ENCODE data around the gene MAL. TPM values are rescaled to one million over a fixed set of nuclear protein-coding genes. Genes with fewer than 3 reads are reported as not detected.
A peak's percentile ranks its signal among the peaks of the same experiment; 100 is the strongest.

MAL gene
- total RNA-seq, 2 experiments from 2014 or later = 174 to 184 TPM

- DNase-seq (no peak), ATAC-seq (ENCODE audit: low read depth) (no peak)
- Mint-ChIP-seq H3K4me3 (no peak overlapping the region), H3K27ac (no peak overlapping the region), H3K27me3 (peaks cover 11% of the 10 kb centered on the region), H3K36me3 (no peaks in the 10 kb centered on the region), H3K9me3 (no peaks in the 10 kb centered on the region), H3K4me1 (no peaks in the 10 kb centered on the region)
- POLR2A ChIA-PET = no interaction called here
These were observed 33.1 kb upstream of the MAL start for GRCh38 chr2:94992360-94992759.

- ATAC-seq (ENCODE audit: low read depth) (no peak), DNase-seq (no peak)
These were observed 32.1 kb upstream of the MAL start for GRCh38 chr2:94993176-94994062.

GRCh38 chr2:94994063-94994913 lies 31.2 kb upstream of the MAL start:
- ATAC-seq (ENCODE audit: low read depth) (no peak), DNase-seq (no peak)
- Mint-ChIP-seq H3K4me1 (no peaks in the 10 kb centered on the region), H3K4me3 (no peak overlapping the region), H3K27ac (peak overlapping the region; percentile 15), H3K9me3 (no peaks in the 10 kb centered on the region), H3K27me3 (peaks cover 28% of the 10 kb centered on the region), H3K36me3 (no peaks in the 10 kb centered on the region)
- POLR2A ChIA-PET = no interaction called here

More at GRCh38 chr2:94993176-94994062, 32.1 kb upstream of the MAL start:
- POLR2A ChIA-PET = no interaction called here
- Mint-ChIP-seq H3K27ac (no peak overlapping the region), H3K27me3 (peaks cover 19% of the 10 kb centered on the region), H3K9me3 (no peaks in the 10 kb centered on the region), H3K4me3 (no peak overlapping the region), H3K36me3 (no peaks in the 10 kb centered on the region), H3K4me1 (no peaks in the 10 kb centered on the region)

- Mint-ChIP-seq H3K9me3 (no peaks in the 10 kb centered on the region), H3K4me1 (no peaks in the 10 kb centered on the region), H3K27me3 (peaks cover 33% of the 10 kb centered on the region), H3K36me3 (no peaks in the 10 kb centered on the region), H3K27ac (peak overlapping the region; percentile 15), H3K4me3 (no peak overlapping the region)
- POLR2A ChIA-PET = interaction anchor here (1.0 kb wide), 1 partner anchor 29 kb away, joined by 3 read pairs; no protein-coding TSS in a partner anchor
- DNase-seq (no peak), ATAC-seq (ENCODE audit: low read depth) (no peak)
These were observed 30.5 kb upstream of the MAL start for GRCh38 chr2:94994914-94995552.

- Mint-ChIP-seq H3K27me3 (peaks cover 31% of the 10 kb centered on the region), H3K9me3 (no peaks in the 10 kb centered on the region)
- no peak for ATAC-seq (ENCODE audit: low read depth)
These were observed 29.8 kb upstream of the MAL start for GRCh38 chr2:94995553-94996304.

GRCh38 chr2:94996305-94997100 lies 29.0 kb upstream of the MAL start:
- POLR2A ChIA-PET = no interaction called here
- no peaks in the 10 kb centered on the region for H3K9me3 Mint-ChIP-seq
- no peak overlapping the region for H3K27ac Mint-ChIP-seq
- no peak for DNase-seq
- no peaks in the 10 kb centered on the region for H3K36me3 Mint-ChIP-seq
- no peak for ATAC-seq (ENCODE audit: low read depth)
- H3K4me1 Mint-ChIP-seq = no peaks in the 10 kb centered on the region
- peaks cover 31% of the 10 kb centered on the region for H3K27me3 Mint-ChIP-seq
- no peak overlapping the region for H3K4me3 Mint-ChIP-seq

More at GRCh38 chr2:94995553-94996304, 29.8 kb upstream of the MAL start:
- H3K4me1 Mint-ChIP-seq = no peaks in the 10 kb centered on the region
- H3K36me3 Mint-ChIP-seq = no peaks in the 10 kb centered on the region
- H3K27ac Mint-ChIP-seq = no peak overlapping the region
- no peak overlapping the region for H3K4me3 Mint-ChIP-seq
- POLR2A ChIA-PET = interaction anchor here (1.0 kb wide), 1 partner anchor 28 kb away, joined by 3 read pairs; no protein-coding TSS in a partner anchor
- DNase-seq = no peak

GRCh38 chr2:94997981-94998930 lies 27.3 kb upstream of the MAL start:
- H3K27me3 Mint-ChIP-seq = peaks cover 35% of the 10 kb centered on the region
- DNase-seq (peak; percentile 46), ATAC-seq (ENCODE audit: low read depth) (peak; percentile 71)
- peak overlapping the region; percentile 2 for H3K4me3 Mint-ChIP-seq
- no peaks in the 10 kb centered on the region for H3K4me1 Mint-ChIP-seq
- POLR2A ChIA-PET = no interaction called here
- H3K9me3 Mint-ChIP-seq = no peaks in the 10 kb centered on the region
- no peaks in the 10 kb centered on the region for H3K36me3 Mint-ChIP-seq
- H3K27ac Mint-ChIP-seq = no peak overlapping the region

- Mint-ChIP-seq H3K27me3 (peaks cover 35% of the 10 kb centered on the region), H3K4me3 (no peak overlapping the region), H3K27ac (no peak overlapping the region)
These were observed 26.1 kb upstream of the MAL start for GRCh38 chr2:94999431-94999883.

GRCh38 chr2:95001051-95001562 lies 24.4 kb upstream of the MAL start:
- no peaks in the 10 kb centered on the region for H3K9me3 Mint-ChIP-seq
- H3K27ac Mint-ChIP-seq = no peak overlapping the region
- no peak overlapping the region for H3K4me3 Mint-ChIP-seq

More at GRCh38 chr2:94999431-94999883, 26.1 kb upstream of the MAL start:
- Mint-ChIP-seq H3K4me1 (peaks cover 7% of the 10 kb centered on the region), H3K9me3 (no peaks in the 10 kb centered on the region), H3K36me3 (no peaks in the 10 kb centered on the region)
- POLR2A ChIA-PET = no interaction called here
- DNase-seq = no peak
- no peak for ATAC-seq (ENCODE audit: low read depth)

GRCh38 chr2:95001701-95002100 lies 23.8 kb upstream of the MAL start:
- Mint-ChIP-seq H3K27me3 (peaks cover 34% of the 10 kb centered on the region), H3K27ac (no peak overlapping the region), H3K36me3 (no peaks in the 10 kb centered on the region), H3K9me3 (no peaks in the 10 kb centered on the region), H3K4me3 (no peak overlapping the region), H3K4me1 (peaks cover 12% of the 10 kb centered on the region)
- POLR2A ChIA-PET = no interaction called here
- DNase-seq (no peak), ATAC-seq (ENCODE audit: low read depth) (no peak)

More at GRCh38 chr2:95001051-95001562, 24.4 kb upstream of the MAL start:
- ATAC-seq (ENCODE audit: low read depth) (no peak), DNase-seq (no peak)
- peaks cover 37% of the 10 kb centered on the region for H3K27me3 Mint-ChIP-seq
- POLR2A ChIA-PET = no interaction called here
- no peaks in the 10 kb centered on the region for H3K36me3 Mint-ChIP-seq
- H3K4me1 Mint-ChIP-seq = peaks cover 12% of the 10 kb centered on the region

GRCh38 chr2:95002498-95002897 lies 23.0 kb upstream of the MAL start:
- no peak overlapping the region for H3K4me3 Mint-ChIP-seq
- DNase-seq (no peak), ATAC-seq (ENCODE audit: low read depth) (no peak)
- H3K9me3 Mint-ChIP-seq = no peaks in the 10 kb centered on the region
- H3K4me1 Mint-ChIP-seq = peaks cover 12% of the 10 kb centered on the region
- H3K36me3 Mint-ChIP-seq = no peaks in the 10 kb centered on the region
- no peak overlapping the region for H3K27ac Mint-ChIP-seq
- POLR2A ChIA-PET = no interaction called here
- peaks cover 29% of the 10 kb centered on the region for H3K27me3 Mint-ChIP-seq

Data from activated naive CD8-positive, alpha-beta T cell treated with anti-CD3 and anti-CD28 coated beads, Interleukin-2, amount 10 ng/mL, durations not matched to agents 7 days and 5 days (primary cell).